Caki2 (cell line): ENCODE data around the gene HNRNPLL. TPM values are rescaled to one million over a fixed set of nuclear protein-coding genes. Genes with fewer than 3 reads are reported as not detected.

ENCODE experiments used
- DNase-seq: peaks from one replicate; pipeline ENCODE4 v3.0.0-alpha.2; 2015; ENCODE audit warnings: low read depth
- in situ Hi-C: cut with HindIII; loops from 2 replicates; pipeline ENCODE4 v1.10.0; 2016; ENCODE audit warnings: low sequenced_read_pairs, low pct_unique_long_range_greater_than_20kb, mixed read lengths
- total RNA-seq: library from RNA; depleted of rRNA; stranded (reverse); fragments of >200 nt; shearing (Covaris generic); gene quantifications from 2 replicates; pipeline ENCODE4 v1.2.3, GENCODE V29; 2014; ENCODE audit warnings: low replicate concordance

Gene HNRNPLL
- total RNA-seq, 1 experiment from 2014 or later = 37.1 TPM

DNA sequence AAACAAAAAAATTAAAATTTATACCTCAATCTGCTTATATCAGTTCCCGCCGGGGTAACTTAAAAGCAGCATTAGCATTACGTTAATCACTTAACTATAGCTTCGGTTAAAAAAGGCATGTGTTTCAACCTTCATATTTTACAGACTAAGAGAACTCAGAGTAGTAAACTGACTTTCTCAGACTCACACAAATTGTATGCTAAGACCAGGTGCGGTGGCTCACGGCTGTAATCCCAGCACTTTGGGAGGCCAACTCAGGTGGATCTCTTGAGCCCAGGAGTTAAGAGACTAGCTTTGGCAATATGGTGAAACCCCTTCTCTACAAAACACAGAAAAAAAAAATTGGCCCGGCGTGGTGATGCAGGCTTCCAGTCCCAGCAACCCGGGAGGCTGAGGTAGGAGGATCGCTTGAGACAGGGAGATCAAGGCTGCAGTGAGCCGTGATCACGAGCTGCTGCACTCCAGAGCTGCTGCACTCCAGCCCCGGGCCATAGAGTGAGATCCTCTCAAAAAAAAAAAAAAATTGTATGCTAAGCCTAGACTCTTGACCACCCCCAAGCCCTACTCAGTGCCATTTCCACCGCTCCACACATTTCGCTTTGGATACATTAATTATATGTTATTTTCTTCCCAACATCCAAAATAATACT, 2.4 kb downstream of the HNRNPLL start:
- DNase-seq = no peak

GRCh38 chr2:38599706-38600105, 3.0 kb downstream of the HNRNPLL start:
- DNase-seq = no peak
- in situ Hi-C loops = no loop called here

More for the DNA sequence above, 2.4 kb downstream of the HNRNPLL start:
- in situ Hi-C loops = no loop called here

GRCh38 chr2:38598991-38599295, 3.8 kb downstream of the HNRNPLL start:
- DNase-seq = no peak
- in situ Hi-C loops = no loop called here

- DNase-seq = no peak
- in situ Hi-C loops = no loop called here
Observed at GRCh38 chr2:38598200-38598990, 4.3 kb downstream of the HNRNPLL start.

DNA sequence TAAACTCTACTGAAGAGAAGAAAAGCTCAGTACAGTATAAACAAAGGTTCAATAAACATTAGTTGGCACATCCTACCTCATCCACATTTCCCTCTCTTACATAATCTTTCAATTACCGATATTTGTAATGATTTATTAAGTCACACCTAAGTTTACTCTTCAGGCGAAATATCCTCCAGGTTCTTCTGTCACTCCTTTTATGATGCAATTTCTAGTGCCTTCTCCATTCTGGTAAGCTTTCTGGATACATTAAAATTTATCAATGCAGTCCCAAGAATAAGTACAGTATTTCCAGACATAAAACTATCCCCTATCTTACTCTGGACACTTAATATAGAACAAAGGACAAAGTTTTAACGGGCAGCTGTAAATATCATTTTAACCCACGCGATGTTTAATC, 5.6 kb downstream of the HNRNPLL start:
- in situ Hi-C loops = no loop called here
- no peak for DNase-seq

- in situ Hi-C loops = no loop called here
- DNase-seq = no peak
Observed at GRCh38 chr2:38596229-38596628, 6.5 kb downstream of the HNRNPLL start.

DNA sequence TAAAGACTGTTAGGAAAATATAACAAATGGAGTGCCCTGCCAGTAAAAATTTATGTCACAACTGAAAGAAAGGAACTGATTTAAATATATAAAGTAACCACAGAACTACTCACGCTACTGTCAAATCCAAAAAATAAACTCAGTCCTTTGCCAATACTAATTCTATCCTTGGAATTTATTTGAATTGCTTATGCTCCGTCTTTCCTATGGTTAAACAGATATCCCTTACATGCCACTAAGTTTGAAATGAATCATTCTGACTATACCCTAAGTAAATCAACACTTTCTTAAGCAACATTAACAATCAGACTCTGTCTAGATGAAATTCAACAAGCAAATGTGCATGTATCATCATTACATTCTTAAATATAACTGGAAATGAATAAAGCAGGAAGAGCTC, 9.8 kb downstream of the HNRNPLL start:
- DNase-seq = no peak
- in situ Hi-C loops = no loop called here

DNA sequence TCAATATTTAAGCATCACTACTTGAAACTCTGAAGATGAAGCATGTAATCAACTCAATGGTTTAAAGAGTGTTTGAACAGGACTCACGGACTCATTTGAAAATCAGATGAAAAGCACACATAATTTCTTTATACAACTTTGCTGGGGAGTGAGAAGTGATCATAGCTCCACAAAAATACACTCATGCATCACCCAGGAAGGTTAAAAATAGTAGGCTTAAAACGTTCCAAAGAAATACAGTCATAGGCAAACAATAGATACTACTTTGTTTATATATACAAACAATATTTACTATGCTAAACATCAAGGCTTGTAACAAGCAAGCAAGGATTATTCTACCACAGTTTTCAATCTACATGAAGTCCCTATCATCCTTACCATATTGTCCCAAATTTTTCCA, 11.6 kb downstream of the HNRNPLL start:
- no peak for DNase-seq
- in situ Hi-C loops = no loop called here

DNA sequence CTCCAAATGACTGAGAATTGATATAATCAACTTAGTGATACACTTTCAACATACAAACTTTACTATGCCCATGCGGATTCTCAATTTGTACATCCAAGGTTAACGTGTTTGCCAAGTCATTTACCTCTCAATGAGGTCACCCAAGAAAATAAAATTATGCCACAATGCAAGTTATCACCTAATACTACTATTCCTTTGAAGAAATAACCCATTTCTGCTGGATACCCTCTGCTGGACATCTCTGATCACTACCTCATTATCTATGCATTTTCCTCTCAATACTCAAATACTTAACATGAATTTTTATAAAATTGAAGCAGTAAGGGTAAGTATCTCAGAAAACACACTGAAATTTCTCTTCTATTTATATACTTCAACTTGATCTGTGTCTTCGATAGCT, 12.7 kb downstream of the HNRNPLL start:
- in situ Hi-C loops = no loop called here
- DNase-seq = no peak

- no peak for DNase-seq
- in situ Hi-C loops = no loop called here
Observed at GRCh38 chr2:38586931-38587330, 15.8 kb downstream of the HNRNPLL start.

GRCh38 chr2:38584881-38585280, 17.8 kb downstream of the HNRNPLL start:
- in situ Hi-C loops = no loop called here
- DNase-seq = no peak

- in situ Hi-C loops = no loop called here
- DNase-seq = no peak
Observed at GRCh38 chr2:38583994-38584393, 18.7 kb downstream of the HNRNPLL start.

- in situ Hi-C loops = no loop called here
- no peak for DNase-seq
Observed at GRCh38 chr2:38583524-38583923, 19.2 kb downstream of the HNRNPLL start.

DNA sequence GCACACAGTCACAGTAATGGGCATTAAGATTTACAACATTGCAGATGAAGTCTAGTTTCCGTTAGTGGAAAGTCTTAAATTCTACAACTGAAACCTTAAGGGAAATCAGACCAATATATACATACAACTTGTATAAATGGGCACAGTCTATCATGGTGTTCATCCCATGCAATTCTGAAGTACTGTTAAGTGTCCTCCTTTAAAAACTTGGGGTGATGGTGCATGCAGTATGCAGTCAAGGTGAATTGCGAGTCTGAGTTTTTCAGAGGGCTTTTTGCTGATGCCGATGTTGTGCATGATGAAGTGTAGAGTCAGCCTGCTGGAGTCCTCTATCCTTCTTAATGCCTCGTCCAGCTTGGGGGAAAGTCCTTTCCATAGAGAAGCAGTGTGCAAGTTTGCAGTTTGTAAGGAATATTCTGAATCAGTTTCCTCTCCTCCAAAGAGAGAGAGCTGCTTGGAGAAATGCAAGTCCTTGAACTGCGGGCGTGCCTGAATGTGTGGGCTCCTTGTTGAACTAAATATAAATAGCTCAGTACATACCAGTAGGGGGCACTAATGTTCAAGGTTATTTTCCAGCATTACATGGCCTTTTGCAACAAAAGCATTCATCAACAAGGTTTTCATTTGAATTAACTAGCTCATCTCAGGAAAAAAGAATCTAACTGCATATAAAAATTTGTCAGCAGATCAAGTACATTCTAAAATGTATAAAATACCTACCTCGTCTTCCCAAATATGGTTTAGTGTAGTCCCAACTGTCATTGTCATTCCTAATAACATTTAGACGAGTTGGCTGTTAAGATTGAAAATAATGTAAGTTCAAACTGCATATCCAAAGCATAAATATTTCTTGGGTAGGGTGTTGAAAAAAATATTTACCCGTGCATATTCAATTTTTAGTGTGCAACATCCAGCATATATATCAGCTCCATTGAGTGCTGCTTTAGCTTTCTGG, 21.3 kb downstream of the HNRNPLL start:
- peak; percentile 65 for DNase-seq
- in situ Hi-C loops = no loop called here

- in situ Hi-C loops = no loop called here
- no peak for DNase-seq
Observed at GRCh38 chr2:38580115-38580636, 22.6 kb downstream of the HNRNPLL start.

DNA sequence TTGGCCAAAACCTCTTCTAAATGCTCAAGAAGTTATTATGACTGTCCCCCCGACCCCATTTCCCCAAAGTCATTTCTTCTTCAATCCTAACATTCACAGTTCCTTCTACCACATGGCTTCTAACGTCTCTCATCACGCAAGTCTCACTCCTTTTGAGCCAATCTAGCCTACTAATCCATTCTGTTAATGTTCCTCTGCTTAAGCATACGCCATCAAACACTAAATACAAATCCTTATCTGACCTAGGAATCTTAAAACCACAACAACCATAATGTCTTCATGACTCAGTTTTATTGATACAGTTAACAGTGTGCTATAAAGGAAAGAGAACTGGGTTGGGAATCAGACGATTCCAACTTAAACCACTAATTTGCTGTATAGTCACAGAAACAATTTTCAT, 23.9 kb downstream of the HNRNPLL start:
- in situ Hi-C loops = no loop called here
- no peak for DNase-seq

GRCh38 chr2:38574278-38574677, 28.4 kb downstream of the HNRNPLL start:
- DNase-seq = no peak
- in situ Hi-C loops = no loop called here

GRCh38 chr2:38572167-38572566, 30.6 kb downstream of the HNRNPLL start:
- no peak for DNase-seq

DNA sequence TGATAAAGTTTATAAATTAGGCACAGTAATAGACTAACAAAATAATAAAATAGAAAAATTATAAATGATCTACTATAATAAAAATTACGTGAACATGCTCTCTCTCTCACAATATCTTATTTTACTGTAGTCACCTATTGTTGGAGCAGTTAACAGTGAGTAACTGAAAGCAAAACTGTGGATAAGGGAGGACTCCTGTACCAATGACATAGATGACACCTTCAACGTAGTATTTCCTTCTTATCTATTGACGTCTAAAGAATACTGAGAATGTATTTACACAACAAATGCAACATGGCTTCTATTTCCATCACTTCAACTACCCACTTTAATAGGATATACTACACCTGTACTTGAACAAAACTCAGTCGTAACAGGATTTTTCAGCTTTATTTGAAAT, 31.5 kb downstream of the HNRNPLL start:
- in situ Hi-C loops = no loop called here

More at GRCh38 chr2:38572167-38572566, 30.6 kb downstream of the HNRNPLL start:
- in situ Hi-C loops = no loop called here

More for the DNA sequence above, 31.5 kb downstream of the HNRNPLL start:
- DNase-seq = no peak
